ENCODE data around the gene TMEM131.

- TF ChIP-seq, protein P1, sequence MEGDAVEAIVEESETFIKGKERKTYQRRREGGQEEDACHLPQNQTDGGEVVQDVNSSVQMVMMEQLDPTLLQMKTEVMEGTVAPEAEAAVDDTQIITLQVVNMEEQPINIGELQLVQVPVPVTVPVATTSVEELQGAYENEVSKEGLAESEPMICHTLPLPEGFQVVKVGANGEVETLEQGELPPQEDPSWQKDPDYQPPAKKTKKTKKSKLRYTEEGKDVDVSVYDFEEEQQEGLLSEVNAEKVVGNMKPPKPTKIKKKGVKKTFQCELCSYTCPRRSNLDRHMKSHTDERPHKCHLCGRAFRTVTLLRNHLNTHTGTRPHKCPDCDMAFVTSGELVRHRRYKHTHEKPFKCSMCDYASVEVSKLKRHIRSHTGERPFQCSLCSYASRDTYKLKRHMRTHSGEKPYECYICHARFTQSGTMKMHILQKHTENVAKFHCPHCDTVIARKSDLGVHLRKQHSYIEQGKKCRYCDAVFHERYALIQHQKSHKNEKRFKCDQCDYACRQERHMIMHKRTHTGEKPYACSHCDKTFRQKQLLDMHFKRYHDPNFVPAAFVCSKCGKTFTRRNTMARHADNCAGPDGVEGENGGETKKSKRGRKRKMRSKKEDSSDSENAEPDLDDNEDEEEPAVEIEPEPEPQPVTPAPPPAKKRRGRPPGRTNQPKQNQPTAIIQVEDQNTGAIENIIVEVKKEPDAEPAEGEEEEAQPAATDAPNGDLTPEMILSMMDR (IDR thresholded peaks at IDR 0.05) = no peak
- no peak for TF ChIP-seq POLR2AphosphoS5 (IDR thresholded peaks at IDR 0.05)
- no peak for TF ChIP-seq POLR2A (IDR thresholded peaks at IDR 0.05)
Observed at GRCh38 chr2:97970293-97971060, 25.3 kb downstream of the TMEM131 start.

Data from transverse colon (tissue), 4 donors.